DOHH2 (cell line): Measurements from ENCODE around the gene AGBL4.

Experiments
- CTCF ChIP-seq: fragments of 200-600 bp; sonication (generic); IDR thresholded peaks from one replicate; pipeline ENCODE4 v1.5.1; 2014; ENCODE audit warnings: antibody characterized with exemption, mild to moderate bottlenecking, low read depth, low read length; ENCODE audit not compliant: poor library complexity, severe bottlenecking
- EZH2phosphoT487 ChIP-seq: fragments of 200-600 bp; sonication (generic); IDR thresholded peaks from 2 replicates; pipeline ENCODE4 v1.6.1; 2017; ENCODE audit warnings: borderline replicate concordance, mild to moderate bottlenecking, antibody characterized with exemption, low read length, moderate library complexity, mixed read lengths

- TF ChIP-seq CTCF (no peak), EZH2phosphoT487 (no peak)
Observed at GRCh38 chr1:48776393-48777218, 1247.1 kb downstream of the AGBL4 start, which contains the start of gene BEND5.
